HG03457 (cell line): ENCODE results near the gene MAPK7.

Experiments
- ATAC-seq: cut with Tn5 transposase; IDR thresholded peaks from one replicate; pipeline ENCODE4 v1.9.1; 2021; ENCODE audit warnings: moderate number of reproducible peaks; ENCODE audit not compliant: unreplicated experiment

MAPK7 gene

GRCh38 chr17:19378416-19379360, at the start of gene MAPK7:
Gene MAPK7, plus strand, starts transcription at chr17:19378498. Its CDS starts 403 bp downstream, at chr17:19378901.
- peak; percentile 2 for ATAC-seq

DNA sequence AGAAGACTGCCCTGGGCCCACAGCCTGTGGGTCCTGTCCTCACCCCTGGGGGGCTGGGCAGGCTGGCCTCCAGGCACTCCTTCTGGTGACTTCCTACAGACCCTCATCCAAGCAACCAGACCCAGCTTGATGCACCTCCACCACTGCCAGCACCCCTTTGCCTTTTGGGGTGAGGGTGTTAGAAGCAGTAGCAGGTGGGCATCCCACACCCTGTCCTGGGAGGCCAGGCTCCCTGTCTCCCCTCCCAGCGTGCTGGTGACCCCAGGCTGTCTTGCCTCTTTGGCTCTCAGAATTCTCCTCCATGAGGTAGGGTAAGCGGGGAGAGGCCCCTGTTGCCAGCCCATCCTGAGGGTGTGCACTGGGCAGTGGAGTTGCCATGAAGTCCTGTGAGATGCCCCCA, 49.2 kb upstream of the MAPK7 start:
- no peak for ATAC-seq

- no peak for ATAC-seq
Observed at GRCh38 chr17:19329839-19330238, 48.5 kb upstream of the MAPK7 start.

DNA sequence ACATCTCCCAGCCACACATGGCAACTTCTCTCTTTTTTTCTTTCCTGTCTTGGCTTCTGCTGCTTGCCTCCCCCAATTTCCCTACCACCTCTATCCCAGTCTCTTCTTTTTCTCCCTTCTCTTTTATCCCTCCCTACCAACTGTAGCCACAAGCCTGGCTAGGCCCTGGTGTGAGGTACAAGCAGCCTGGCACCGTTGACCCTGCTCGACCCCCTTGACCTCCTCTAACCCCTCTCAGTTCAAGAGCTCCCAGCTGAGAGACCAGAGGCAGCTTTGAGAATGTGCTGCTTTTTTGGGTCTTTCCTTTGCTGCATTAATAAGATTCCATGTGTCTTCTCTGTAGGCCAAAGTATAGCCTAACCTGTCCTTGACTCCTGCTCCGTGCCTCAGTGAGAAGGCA, 48.0 kb upstream of the MAPK7 start:
- ATAC-seq: no peak

DNA sequence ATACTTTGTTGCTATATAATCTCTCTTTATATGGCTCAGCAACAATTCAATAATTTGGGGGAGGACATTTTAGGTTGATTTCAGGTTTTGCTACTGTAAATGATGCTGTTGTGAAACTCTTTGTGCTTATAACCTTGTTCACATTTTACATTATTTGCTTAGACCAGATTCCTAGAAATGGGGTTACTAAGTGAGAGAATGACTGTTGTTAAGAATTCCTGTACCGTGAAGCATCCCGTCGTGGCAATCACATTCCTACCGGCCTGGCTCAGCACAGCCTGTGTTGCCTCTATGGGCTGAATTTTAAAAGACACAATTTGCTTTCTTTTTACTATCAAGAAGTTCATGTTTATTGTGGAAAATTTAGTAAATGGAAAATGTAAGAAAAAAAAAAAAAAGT, 47.2 kb upstream of the MAPK7 start:
- no peak for ATAC-seq

DNA sequence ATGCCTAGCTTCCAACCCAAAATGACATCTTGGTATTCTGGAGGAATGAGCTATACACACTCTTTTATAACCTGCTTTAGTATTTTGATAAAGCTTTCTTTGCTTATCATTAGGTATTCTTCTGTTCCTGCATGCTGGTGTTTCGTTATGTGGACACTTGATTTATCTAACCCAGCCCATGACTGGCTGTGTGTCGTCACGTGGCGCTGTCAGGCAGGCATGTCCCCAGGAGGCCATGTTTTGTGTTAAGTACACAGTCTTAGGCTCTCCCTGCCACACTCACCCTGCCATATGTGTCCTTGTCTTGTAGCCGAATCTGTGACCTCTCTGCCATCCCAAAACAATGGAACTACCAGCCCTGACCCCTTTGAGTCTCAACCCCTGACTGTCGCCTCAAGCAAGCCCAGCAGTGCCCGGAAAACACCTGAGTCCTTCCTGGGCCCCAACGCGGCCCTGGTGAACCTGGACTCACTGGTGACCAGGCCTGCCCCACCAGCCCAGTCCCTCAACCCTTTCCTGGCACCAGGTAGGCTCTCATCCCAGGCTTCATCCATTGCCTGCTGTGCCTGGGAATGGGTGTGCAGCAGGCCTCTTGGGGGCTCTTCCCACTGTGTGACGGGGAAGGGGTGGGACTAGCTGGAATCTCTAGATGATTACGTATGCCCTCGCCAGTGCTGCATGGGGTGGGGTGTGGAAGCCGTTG, 46.6 kb upstream of the MAPK7 start:
- ATAC-seq: no peak

- no peak for ATAC-seq
Observed at GRCh38 chr17:19332371-19333131, 45.7 kb upstream of the MAPK7 start.

DNA sequence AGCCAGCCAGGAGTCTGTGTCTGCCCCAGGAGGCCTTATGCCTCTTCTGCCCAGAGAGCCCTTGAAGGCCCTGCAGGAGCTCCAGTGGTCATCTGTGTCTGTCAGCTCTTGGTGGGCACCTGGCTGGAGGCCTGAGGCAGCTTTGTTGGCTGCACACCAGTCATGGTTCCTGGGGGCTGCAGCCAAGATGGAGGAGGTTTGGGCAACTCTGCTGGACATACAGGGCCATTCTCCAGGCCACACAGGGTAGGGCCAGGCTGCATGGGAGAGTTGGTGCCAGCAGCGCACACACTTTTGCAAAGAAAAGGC, 45.2 kb upstream of the MAPK7 start:
- ATAC-seq: no peak

- no peak for ATAC-seq
Observed at GRCh38 chr17:19333736-19334290, 44.5 kb upstream of the MAPK7 start.

DNA sequence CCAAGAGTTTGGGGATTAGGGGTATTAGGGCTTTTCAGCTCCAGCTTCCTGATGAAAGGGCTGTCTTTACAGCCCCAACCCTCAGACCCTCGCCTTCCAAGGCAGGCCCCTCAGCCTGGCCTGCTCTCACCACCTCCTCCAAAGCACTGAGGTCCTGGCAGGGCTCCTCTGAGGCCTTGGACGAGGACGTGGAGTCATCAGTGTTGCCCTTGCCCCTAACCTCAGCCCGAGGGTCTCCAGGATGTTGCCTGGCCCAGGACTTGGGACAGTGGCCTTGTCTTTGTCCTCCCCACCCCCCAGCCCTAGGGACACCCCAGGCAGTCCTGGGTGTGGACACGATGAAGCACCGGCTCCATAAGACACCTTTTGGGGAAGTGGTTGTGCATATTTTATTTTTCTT, 44.0 kb upstream of the MAPK7 start:
- ATAC-seq: no peak

GRCh38 chr17:19335951-19336631, 42.2 kb upstream of the MAPK7 start:
- no peak for ATAC-seq

GRCh38 chr17:19336938-19337711, 41.2 kb upstream of the MAPK7 start:
- ATAC-seq: no peak

- no peak for ATAC-seq
Observed at GRCh38 chr17:19337712-19338023, 40.6 kb upstream of the MAPK7 start.

GRCh38 chr17:19338031-19338990, 40.0 kb upstream of the MAPK7 start:
- ATAC-seq: peak; percentile 67

GRCh38 chr17:19339341-19339815, 38.9 kb upstream of the MAPK7 start:
- no peak for ATAC-seq

GRCh38 chr17:19341211-19341631, 37.1 kb upstream of the MAPK7 start:
- no peak for ATAC-seq

DNA sequence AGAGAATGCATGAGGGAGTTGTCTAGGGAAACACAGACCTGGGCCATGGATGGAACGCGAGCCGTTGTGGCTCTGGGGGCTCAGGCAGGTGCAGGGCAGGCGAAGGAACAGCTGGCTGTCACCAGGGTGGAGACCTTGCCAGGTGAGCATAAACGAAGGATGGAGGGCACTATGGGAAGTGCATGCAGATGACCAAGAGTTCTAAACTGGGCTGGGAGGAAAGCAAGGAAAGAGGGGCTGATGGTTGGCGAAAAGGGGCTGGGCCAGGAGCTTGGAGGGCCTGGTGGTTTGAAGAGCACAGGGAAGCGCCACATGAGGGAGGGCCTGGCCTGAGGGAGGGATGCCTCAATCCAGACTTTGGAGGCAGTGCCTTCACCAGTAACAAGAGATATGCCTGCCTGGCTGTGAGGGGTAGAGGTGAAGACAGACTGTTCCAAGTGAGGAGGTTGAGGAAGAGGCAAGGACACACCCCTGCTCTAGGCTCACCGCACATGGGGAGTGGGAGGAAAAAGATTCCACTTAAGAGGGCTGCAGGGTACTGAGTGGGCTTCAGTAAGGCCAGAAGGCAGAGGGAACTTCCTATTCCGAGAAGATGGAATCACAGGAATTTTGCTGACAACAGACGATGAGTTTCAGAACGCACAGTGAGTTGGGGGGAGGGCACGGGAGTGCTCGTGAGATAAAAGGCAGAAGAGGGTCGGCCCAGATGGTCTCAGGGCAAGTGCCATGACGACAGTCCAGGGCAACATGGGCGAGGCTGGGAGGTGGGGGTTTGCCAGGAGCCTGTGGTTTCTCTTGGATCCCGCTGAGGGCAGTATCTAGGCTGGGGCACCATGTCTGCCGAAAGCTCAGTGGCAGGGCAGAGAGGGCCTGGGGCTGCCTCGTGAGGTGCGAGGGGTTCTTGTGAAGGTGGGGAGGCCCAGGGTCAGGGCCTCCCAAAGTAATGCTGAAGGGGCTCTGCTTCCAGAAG, 36.4 kb upstream of the MAPK7 start:
- no peak for ATAC-seq
